H1 (cell line): ENCODE results near the gene NOL4L. TPM values are rescaled to one million over a fixed set of nuclear protein-coding genes. Genes with fewer than 3 reads are reported as not detected.
A peak's percentile ranks its signal among the peaks of the same experiment; 100 is the strongest.

Experiments
- CTCF ChIA-PET: fragments of 300-600 bp; sonication (Branson Sonifier 250); formaldehyde crosslinking; loops from one replicate; lab custom pipeline; 2021; ENCODE audit not compliant: partially characterized antibody; lab: Charles Lee
- POLR2A ChIA-PET: fragments of 300-600 bp; sonication (Branson Sonifier 250); formaldehyde crosslinking; loops from one replicate; lab custom pipeline; 2021; ENCODE audit warnings: inconsistent platforms; ENCODE audit not compliant: partially characterized antibody; lab: Charles Lee
- DNase-seq, 2 experiments: peaks; one replicate each; pipeline versions ENCODE4 v3.0.0 to v3.0.0-alpha.2; 2010 to 2022; ENCODE audit warnings: low spot score in 2 of 2, low read depth in 1 of 2, mixed read lengths in 1 of 2
- FAIRE-seq: peaks from 2 replicates; lab custom pipeline; 2011; peaks lifted over from hg19 to GRCh38; lab: Jason Lieb, UNC
- H2AFZ ChIP-seq: 2 replicates; pipeline ENCODE4 v1.8.1; 2012; ENCODE audit warnings: low read length, inconsistent platforms
- H2AK5ac ChIP-seq: 2 replicates; pipeline ENCODE4 v1.6.1; 2013; ENCODE audit warnings: low read depth, low read length
- H2BK120ac ChIP-seq: replicated peaks from 2 replicates; pipeline ENCODE3; 2013; ENCODE audit warnings: low read depth, low read length, inconsistent platforms
- H2BK12ac ChIP-seq: 2 replicates; pipeline ENCODE4 v1.6.1; 2013; ENCODE audit warnings: low read depth, low read length
- H2BK15ac ChIP-seq: 2 replicates; pipeline ENCODE4 v1.6.1; 2013; ENCODE audit warnings: low read length
- H2BK20ac ChIP-seq: 2 replicates; pipeline ENCODE4 v1.6.1; 2013; ENCODE audit warnings: low read length
- H2BK5ac ChIP-seq: 2 replicates; pipeline ENCODE4 v1.6.1; 2013; ENCODE audit warnings: low read depth, low read length
- H3K14ac ChIP-seq: 2 replicates; pipeline ENCODE4 v1.6.1; 2013; ENCODE audit warnings: inconsistent platforms; ENCODE audit not compliant: insufficient read length
- H3K18ac ChIP-seq: 2 replicates; pipeline ENCODE4 v1.6.1; 2013; ENCODE audit warnings: low read length; ENCODE audit errors: extremely low read depth
- H3K23ac ChIP-seq: 2 replicates; pipeline ENCODE4 v1.6.1; 2013; ENCODE audit warnings: inconsistent platforms; ENCODE audit not compliant: insufficient read length
- H3K23me2 ChIP-seq: 2 replicates; pipeline ENCODE4 v1.6.1; 2013; ENCODE audit warnings: low read depth, low read length
- H3K27ac ChIP-seq: 2 replicates; pipeline ENCODE4 v1.6.1; 2011; ENCODE audit warnings: low read depth, low read length, inconsistent platforms
- H3K27me3 ChIP-seq, 4 experiments: replicated peaks in 1 of 4; 1 replicate in 1 of 4; 2 replicates in 3 of 4; pipeline versions ENCODE4 v1.6.1 to v1.8.1; 2011 to 2013; ENCODE audit warnings: low read length in 3 of 4, mild to moderate bottlenecking in 3 of 4, inconsistent platforms in 2 of 4, mixed read lengths in 2 of 4, moderate library complexity in 1 of 4; ENCODE audit not compliant: control insufficient read depth in 3 of 4, insufficient read depth in 3 of 4; ENCODE audit errors: extremely low read depth in 1 of 4
- H3K36me3 ChIP-seq, 4 experiments: 2 replicates each; pipeline versions ENCODE4 v1.6.1 to v1.8.1; 2011 to 2013; ENCODE audit warnings: mild to moderate bottlenecking in 4 of 4, low read length in 3 of 4, moderate library complexity in 2 of 4, control low read depth in 1 of 4, inconsistent platforms in 1 of 4; ENCODE audit not compliant: insufficient read depth in 4 of 4, control insufficient read depth in 2 of 4
- H3K4ac ChIP-seq: replicated peaks from 2 replicates; pipeline ENCODE3; 2013; ENCODE audit warnings: low read length, low read depth, mixed read lengths, inconsistent platforms; ENCODE audit not compliant: insufficient read length
- H3K4me1 ChIP-seq, 4 experiments: replicated peaks in 1 of 4; 1 replicate in 1 of 4; 2 replicates in 3 of 4; pipeline versions ENCODE4 v1.6.1 to v1.8.1; 2011 to 2013; ENCODE audit warnings: low read length in 3 of 4, inconsistent platforms in 2 of 4, mixed read lengths in 1 of 4; ENCODE audit not compliant: insufficient read depth in 4 of 4, control insufficient read depth in 3 of 4
- H3K4me2 ChIP-seq, 2 experiments: 2 replicates each; pipeline versions ENCODE4 v1.6.1 to v1.8.1; 2011 to 2013; ENCODE audit warnings: low read depth in 2 of 2, low read length in 2 of 2, control low read depth in 1 of 2, inconsistent platforms in 1 of 2, mild to moderate bottlenecking in 1 of 2; ENCODE audit not compliant: insufficient read depth in 1 of 2
- H3K4me3 ChIP-seq, 4 experiments: fragments of 200-600, 300-600 bp in 1 of 4; sonication (generic), shearing (Covaris generic), sonication (Bioruptor Twin) in 1 of 4; 2 replicates each; pipeline versions ENCODE4 v1.5.1 to v1.8.1; 2011 to 2016; ENCODE audit warnings: low read length in 4 of 4, low read depth in 3 of 4, control low read depth in 2 of 4, inconsistent platforms in 2 of 4, mild to moderate bottlenecking in 2 of 4, mixed read lengths in 1 of 4, moderate library complexity in 1 of 4; ENCODE audit not compliant: insufficient read depth in 2 of 4; ENCODE audit errors: extremely low read depth in 1 of 4
- H3K56ac ChIP-seq: replicated peaks from 2 replicates; pipeline ENCODE3; 2013; ENCODE audit warnings: low read depth, mild to moderate bottlenecking, mixed read lengths, low read length, inconsistent platforms; ENCODE audit not compliant: insufficient read length
- H3K79me1 ChIP-seq: 2 replicates; pipeline ENCODE4 v1.6.1; 2013; ENCODE audit warnings: low read depth, low read length, control low read depth
- H3K79me2 ChIP-seq, 2 experiments: 2 replicates each; pipeline versions ENCODE4 v1.6.1 to v1.8.1; 2012 to 2013; ENCODE audit warnings: low read length in 2 of 2, mild to moderate bottlenecking in 2 of 2, inconsistent platforms in 1 of 2; ENCODE audit not compliant: insufficient read depth in 2 of 2, control insufficient read depth in 1 of 2
- H3K9ac ChIP-seq, 4 experiments: replicated peaks in 1 of 4; 1 replicate in 1 of 4; 2 replicates in 3 of 4; pipeline versions ENCODE4 v1.6.1 to v1.8.1; 2011 to 2013; ENCODE audit warnings: low read depth in 3 of 4, low read length in 3 of 4, control low read depth in 2 of 4, mild to moderate bottlenecking in 2 of 4, moderate library complexity in 2 of 4, inconsistent platforms in 1 of 4; ENCODE audit errors: extremely low read depth in 1 of 4
- H3K9me3 ChIP-seq, 2 experiments: 2 replicates each; pipeline versions ENCODE4 v1.6.1 to v1.8.1; 2012 to 2013; ENCODE audit warnings: mild to moderate bottlenecking in 2 of 2, moderate library complexity in 2 of 2, control low read depth in 1 of 2, inconsistent platforms in 1 of 2, low read depth in 1 of 2, low read length in 1 of 2, mixed read lengths in 1 of 2; ENCODE audit not compliant: insufficient read depth in 2 of 2
- H4K20me1 ChIP-seq, 2 experiments: replicated peaks in 1 of 2; 2 replicates each; pipeline versions ENCODE3 to v1.8.1; 2011 to 2013; ENCODE audit warnings: inconsistent platforms in 2 of 2, low read length in 2 of 2, mild to moderate bottlenecking in 1 of 2; ENCODE audit not compliant: insufficient read depth in 2 of 2, control insufficient read depth in 1 of 2
- H4K5ac ChIP-seq: 2 replicates; pipeline ENCODE4 v1.6.1; 2013; ENCODE audit warnings: low read length, low read depth, mixed read lengths, inconsistent platforms; ENCODE audit not compliant: insufficient read length
- H4K8ac ChIP-seq: 2 replicates; pipeline ENCODE4 v1.8.0; 2013; ENCODE audit warnings: mild to moderate bottlenecking, moderate library complexity, low read length, inconsistent platforms; ENCODE audit not compliant: insufficient read depth; ENCODE audit errors: extremely low read depth
- H4K91ac ChIP-seq: replicated peaks from 2 replicates; pipeline ENCODE3; 2013; ENCODE audit warnings: low read length, mixed read lengths, inconsistent platforms; ENCODE audit not compliant: insufficient read length
- EGR1 ChIP-seq: IDR thresholded peaks from 2 replicates; pipeline ENCODE4 v1.6.1; 2011; ENCODE audit warnings: low read depth, low read length, borderline replicate concordance
- KDM1A ChIP-seq: fragments of 200-600, 300-600 bp; sonication (generic); IDR thresholded peaks from 2 replicates; pipeline ENCODE4 v1.7.1; 2016; ENCODE audit warnings: mild to moderate bottlenecking, low read length, borderline replicate concordance
- SIN3A ChIP-seq, 2 experiments: IDR thresholded peaks in 1 of 2; conservative IDR thresholded peaks in 1 of 2; 2 replicates each; pipeline ENCODE4 v1.6.1; 2011 to 2012; ENCODE audit warnings: low read length in 2 of 2, improper control_type of control experiment in 1 of 2, low read depth in 1 of 2, mild to moderate bottlenecking in 1 of 2
- SUZ12 ChIP-seq: fragments of 200-600 bp; sonication (generic); IDR thresholded peaks from 2 replicates; pipeline ENCODE4 v1.6.1; 2012; ENCODE audit warnings: mild to moderate bottlenecking, inconsistent platforms, low read length, moderate library complexity, mixed read lengths
- TEAD4 ChIP-seq: IDR thresholded peaks from 2 replicates; pipeline ENCODE4 v1.6.1; 2012; ENCODE audit warnings: low read depth, low read length, inconsistent platforms, mixed read lengths
- WGBS, 2 experiments: shearing (Covaris generic) in 1 of 2; methylation state at CpG; one replicate each; pipeline versions ENCODE4 v1.1.6 to v1.1.7; 2013 to 2015; ENCODE audit warnings: low lambda C conversion rate in 2 of 2, mixed read lengths in 2 of 2, inconsistent platforms in 1 of 2, low coverage in 1 of 2, missing lambda C conversion rate in 1 of 2; ENCODE audit not compliant: insufficient replicate concordance in 2 of 2, insufficient coverage in 1 of 2, insufficient read length in 1 of 2; ENCODE audit errors: extremely low coverage in 1 of 2, missing lambda C conversion rate in 1 of 2; 5-methylcytosine and 5-hydroxymethylcytosine counted together
- polyA plus RNA-seq, 7 experiments: library from polyadenylated mRNA; depleted of rRNA in 3 of 7; stranded (reverse) in 5 of 7; unstranded in 2 of 7; fragments of >200 nt in 5 of 7; fragments of 200-250 nt in 2 of 7; gene quantifications; 1 replicate in 5 of 7; 2 replicates in 1 of 7; 4 replicates in 1 of 7; pipeline versions ENCODE4 v1.2.1 to v1.2.3, GENCODE V29; 2011 to 2013; ENCODE audit warnings: missing spikeins in 2 of 7, mixed read lengths in 2 of 7
- total RNA-seq: library from RNA; stranded (reverse); fragmentation: NEBNext Ultra II Directional; extraction: Animal tissue kit (Norgen Biotek cat#: 25700); gene quantifications from 2 replicates; pipeline ENCODE4 v1.2.1, GENCODE V29; 2021

Gene NOL4L
- total and polyA plus RNA-seq, 2 of the 8 experiments (the other 6 are each of a cell fraction or from before 2014, with no cell fraction given): 15.3 to 23.7 TPM

DNA sequence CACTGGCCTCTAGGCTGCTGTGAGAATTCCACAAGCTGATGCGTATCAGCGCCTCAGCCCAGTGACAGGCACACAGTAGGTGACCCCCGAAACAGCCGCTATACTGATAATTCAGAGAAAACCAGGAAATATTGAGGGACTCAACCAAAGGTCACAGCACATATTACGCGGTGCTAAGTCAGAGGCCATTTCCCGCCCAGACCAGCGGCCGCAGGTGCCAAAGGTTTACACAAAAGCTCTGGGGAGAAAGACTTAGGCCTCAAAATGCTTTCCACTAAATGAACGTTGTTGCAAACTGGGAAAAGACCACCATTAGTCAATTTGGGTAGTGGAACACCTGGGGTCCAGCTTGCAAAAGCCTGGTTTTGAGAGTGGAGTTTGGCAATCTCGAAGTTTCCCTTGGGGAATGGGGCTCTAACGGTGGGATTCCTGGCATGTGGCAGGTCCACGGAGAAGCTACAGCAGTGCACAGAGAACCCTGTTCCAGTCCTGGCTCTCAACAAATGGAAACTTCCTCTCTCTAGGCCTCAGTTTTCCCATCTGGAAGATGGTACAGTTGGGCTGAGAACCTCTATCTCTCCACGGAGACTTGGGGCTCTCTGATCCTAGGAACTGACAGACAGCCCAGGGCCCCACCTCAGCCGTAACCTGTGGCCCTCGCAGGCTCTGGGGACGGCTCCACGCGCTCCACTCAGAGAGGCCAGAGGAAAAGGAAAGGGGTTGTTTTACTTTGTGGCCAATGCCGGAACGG is 4.7 kb downstream of the NOL4L start:
- no peak overlapping the region for H2BK120ac ChIP-seq
- no peak overlapping the region for H3K4ac ChIP-seq
- H3K4me3 ChIP-seq: no peak overlapping the region
- peaks cover 0 to 13% (median 11%) of the 10 kb centered on the region in 4 experiments; a peak in 5 of 7 replicates for H3K27me3 ChIP-seq
- no peak overlapping the region for H4K91ac ChIP-seq
- no peak overlapping the region for H3K14ac ChIP-seq
- no peak overlapping the region for H2BK12ac ChIP-seq
- H3K79me2 ChIP-seq: no peaks in the 10 kb centered on the region
- peaks cover 9% of the 10 kb centered on the region; the same call in 1 of the 2 replicates for H3K23me2 ChIP-seq
- no peak overlapping the region for H3K23ac ChIP-seq
- H3K9ac ChIP-seq: no peak overlapping the region
- CTCF ChIA-PET: interaction anchor here (0.6 to 2.0 kb wide), 9 partner anchors 11 to 95 kb away, joined by 3 to 7 read pairs (median 4); no protein-coding TSS in a partner anchor
- no peak overlapping the region for H2AFZ ChIP-seq
- H3K36me3 ChIP-seq: no peaks in the 10 kb centered on the region
- H3K18ac ChIP-seq: no peak overlapping the region
- H4K8ac ChIP-seq: no peak overlapping the region
- peaks cover 0 to 22% (median 7%) of the 10 kb centered on the region in 4 experiments; a peak in 5 of 7 replicates for H3K4me1 ChIP-seq
- 0 out of 2 replicates have a peak overlapping the region, but pooled peaks have one; percentile 24 for H2AK5ac ChIP-seq
- H3K27ac ChIP-seq: no peak overlapping the region
- WGBS, 2 experiments: 84% methylated on average over 21 of the region's 21 CpGs; no CpG with 5 or more reads in 1 of the 2 experiments
- H2BK5ac ChIP-seq: no peak overlapping the region
- H3K79me1 ChIP-seq: peaks cover 2% of the 10 kb centered on the region; the same call in 1 of the 2 replicates
- FAIRE-seq: no peak
- H3K4me2 ChIP-seq: no peak overlapping the region
- H4K5ac ChIP-seq: no peak overlapping the region
- TF ChIP-seq SUZ12 (no peak), SIN3A (conservative IDR thresholded peaks at IDR 0.05 in 1 of 2, IDR thresholded peaks at IDR 0.05 in 1 of 2; ENCODE audit: low read depth in 1 of 2, low read length in 2 of 2) (no peak), TEAD4 (no peak), KDM1A (no peak), EGR1 (no peak)
- DNase-seq: no peak
- POLR2A ChIA-PET: no interaction called here
- H4K20me1 ChIP-seq: no peaks in the 10 kb centered on the region
- no peak overlapping the region for H3K56ac ChIP-seq
- H2BK15ac ChIP-seq: peak overlapping the region; percentile 46; the same call in 1 of the 2 replicates
- H2BK20ac ChIP-seq: no peak overlapping the region
- no peaks in the 10 kb centered on the region for H3K9me3 ChIP-seq
